CD4-positive, alpha-beta T cell treated with Interleukin-1 beta for 1 hour (primary cell): ENCODE data around the gene ALKBH6.
A peak's percentile ranks its signal among the peaks of the same experiment; 100 is the strongest.

Source experiments
- DNase-seq, 2 donors: peaks; one replicate each; pipeline ENCODE4 v3.0.0-alpha.2; 2020 to 2022

ALKBH6 gene

DNA sequence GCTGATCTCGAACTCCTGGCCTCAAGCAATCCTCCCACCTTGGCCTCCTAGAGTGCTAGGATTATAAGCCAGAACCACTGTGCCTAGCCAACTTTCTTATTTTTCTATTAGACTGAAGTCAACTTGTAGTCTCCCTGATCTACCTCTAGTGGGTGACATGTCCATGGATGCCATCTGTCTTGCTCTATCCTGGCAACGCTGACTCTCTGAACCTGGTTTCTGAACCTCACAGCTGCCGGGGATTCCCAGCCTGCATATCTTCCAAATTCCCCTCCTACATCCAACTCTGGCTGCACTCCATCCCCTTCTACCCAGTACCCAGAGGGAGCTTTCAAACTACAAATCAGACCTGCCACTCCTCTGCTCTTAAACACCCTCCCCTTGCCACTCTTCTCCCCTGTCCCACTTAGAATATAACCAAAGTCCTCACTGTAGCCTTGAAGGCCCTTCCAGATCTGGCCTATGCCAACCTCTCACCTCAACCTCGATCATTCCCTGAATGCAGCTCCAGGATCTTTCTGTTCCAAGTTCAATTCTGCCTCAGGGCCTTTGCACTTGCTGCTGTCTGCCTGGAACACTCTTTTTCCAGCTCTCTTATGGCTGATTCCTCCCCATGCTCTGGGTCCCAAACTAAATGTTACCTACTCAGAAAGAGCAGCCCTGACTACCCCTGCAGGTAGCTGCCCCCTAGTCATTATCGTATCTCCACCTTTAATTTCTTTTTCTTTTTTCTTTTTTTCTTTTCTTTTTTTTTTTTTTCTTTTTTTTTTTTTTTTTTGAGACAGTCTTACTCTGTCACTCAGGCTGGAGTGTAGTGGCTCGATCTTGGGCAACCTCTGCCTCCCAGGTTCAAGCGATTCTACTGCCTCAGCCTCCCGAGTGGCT is 16.5 kb upstream of the ALKBH6 start:
- no peak for DNase-seq

GRCh38 chr19:36028313-36029041 is 14.5 kb upstream of the ALKBH6 start:
- no peak for DNase-seq

DNA sequence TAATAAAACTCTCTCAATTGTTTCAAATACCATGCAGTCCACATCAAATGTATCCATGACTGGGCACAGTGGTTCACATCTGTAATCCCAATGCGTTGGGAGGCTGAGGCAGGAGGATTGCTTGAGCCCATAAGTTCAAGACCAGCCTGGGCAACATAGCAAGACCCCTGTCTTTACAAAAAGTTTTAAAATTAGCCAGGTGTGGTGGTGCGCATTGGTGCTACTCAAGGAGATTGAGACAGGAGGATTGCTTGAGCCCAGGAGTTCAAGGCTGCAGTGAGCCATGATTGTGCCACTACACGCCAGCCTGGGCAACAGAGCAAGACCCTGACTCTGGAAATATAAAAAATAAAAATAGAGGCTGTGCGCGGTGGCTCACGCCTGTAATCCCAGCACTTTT is 13.7 kb upstream of the ALKBH6 start:
- no peak for DNase-seq

GRCh38 chr19:36026091-36026876 is 12.3 kb upstream of the ALKBH6 start:
- no peak for DNase-seq

DNA sequence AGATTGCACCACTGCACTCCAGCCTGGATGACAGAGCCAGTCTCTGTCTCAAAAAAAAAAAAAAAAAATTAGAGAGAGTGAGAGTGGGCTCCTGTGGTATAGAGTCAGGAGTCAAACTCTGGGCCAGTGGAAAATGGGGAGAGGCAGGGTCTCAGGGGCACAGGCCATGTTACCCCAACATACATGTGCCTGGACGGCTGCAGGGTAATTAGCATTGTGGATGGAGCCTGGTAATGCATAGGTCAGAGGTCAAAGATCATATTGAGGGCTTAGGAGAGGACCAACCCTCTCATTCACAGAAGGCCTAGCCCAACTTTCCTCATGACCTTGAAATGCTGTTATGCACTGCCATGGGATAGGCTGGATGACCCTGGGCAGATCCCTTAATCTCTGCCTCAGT is 11.5 kb upstream of the ALKBH6 start:
- DNase-seq = no peak

DNA sequence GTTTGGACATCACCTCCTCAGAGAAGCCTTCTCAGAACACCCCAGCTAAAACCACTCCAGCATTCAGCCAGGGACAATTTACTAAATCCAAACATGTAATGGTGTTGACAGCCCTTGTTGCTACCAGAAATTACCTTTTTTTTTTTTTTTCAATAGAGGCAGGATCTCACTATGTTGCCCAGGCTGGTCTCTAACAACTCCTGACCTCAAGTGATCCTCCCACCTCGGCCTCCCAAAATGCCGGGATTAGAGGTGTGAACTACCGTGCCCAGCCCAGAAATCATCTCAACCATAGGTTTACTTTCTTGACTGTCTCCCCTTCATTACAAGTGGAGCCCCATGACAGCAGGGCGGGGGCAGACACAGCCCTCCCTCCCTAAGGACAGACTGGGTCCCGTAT is 9.4 kb upstream of the ALKBH6 start:
- no peak for DNase-seq

DNA sequence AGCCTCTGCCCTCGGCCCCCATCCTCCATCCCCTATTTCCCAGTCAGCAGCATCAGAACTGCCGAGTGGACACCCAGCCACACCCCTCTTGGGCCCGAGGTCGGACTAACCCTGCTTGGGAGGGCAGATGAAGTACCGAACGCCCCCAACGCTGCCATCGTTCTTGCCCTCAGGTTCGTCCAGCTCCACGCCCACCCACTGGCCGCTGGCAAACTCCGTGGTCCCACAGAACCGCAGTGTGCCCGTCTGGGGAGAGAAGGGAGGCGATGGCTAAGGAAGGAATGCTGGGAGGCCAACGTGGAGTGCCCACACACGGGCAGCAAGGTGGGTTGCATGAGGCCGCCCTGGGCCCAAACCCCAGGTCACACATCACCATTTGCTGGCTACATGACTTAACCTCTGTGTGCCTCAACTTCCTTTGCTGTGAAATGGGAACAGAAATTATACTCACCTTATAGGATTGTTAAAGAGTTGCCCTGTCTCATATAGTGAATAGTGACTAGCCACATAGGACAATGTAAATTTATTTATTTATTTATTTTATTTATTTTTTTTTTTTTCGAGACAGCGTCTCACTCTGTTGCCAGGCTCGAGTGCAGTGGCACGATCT is 5.2 kb upstream of the ALKBH6 start:
- no peak for DNase-seq

- no peak for DNase-seq
Observed at GRCh38 chr19:36013280-36014011, 567 bp downstream of the ALKBH6 start.

DNA sequence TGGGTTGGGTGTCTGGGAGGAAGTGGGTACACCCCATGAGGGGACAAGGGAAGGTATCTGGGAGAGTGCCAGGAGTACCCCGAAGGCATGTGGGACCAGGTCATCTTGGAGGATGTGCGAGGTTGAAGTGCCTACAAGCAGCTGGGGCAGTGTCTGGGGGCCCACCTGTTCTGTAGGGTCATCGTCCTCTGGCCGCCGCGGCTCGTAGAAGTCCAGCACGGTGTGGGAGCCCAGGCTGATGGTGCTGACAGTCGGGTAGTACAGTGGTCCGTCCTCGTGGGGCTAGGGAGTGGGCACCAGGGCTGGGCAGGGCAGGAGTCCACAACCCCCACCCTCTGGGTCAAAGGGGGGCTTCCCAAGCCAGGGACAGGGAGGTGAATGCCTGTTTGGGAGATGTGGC is 3.6 kb downstream of the ALKBH6 start:
- DNase-seq = no peak

GRCh38 chr19:36009633-36010379 is 4.2 kb downstream of the ALKBH6 start:
- DNase-seq = no peak

DNA sequence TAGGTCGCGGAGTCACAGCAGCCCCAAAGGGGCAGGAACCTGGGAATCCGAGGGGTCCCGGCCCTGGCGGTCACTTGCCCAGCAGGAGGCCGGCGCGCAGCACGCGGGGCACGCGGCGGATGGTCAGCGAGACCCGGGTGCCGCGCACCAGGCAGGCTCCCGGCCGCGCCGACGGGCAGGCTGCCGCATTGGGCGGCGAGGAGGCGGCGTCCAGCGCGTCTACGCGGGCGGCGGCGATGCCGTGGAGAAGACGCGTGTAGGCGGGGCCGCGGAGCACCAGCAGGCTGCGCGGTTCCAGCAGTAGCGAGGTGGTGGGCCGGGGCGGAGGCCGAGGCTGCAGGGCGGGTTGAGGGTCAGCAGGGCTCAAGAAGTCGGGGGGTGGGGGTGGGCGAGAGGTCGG is 4.8 kb downstream of the ALKBH6 start:
- DNase-seq = peak; percentile 24 to 39

GRCh38 chr19:36008336-36008978 is 5.6 kb downstream of the ALKBH6 start, which contains the start of gene SYNE4:
SYNE4 (minus strand) TSS chr19:36008813; CDS start chr19:36008681, 132 bp downstream.
- DNase-seq = no peak

DNA sequence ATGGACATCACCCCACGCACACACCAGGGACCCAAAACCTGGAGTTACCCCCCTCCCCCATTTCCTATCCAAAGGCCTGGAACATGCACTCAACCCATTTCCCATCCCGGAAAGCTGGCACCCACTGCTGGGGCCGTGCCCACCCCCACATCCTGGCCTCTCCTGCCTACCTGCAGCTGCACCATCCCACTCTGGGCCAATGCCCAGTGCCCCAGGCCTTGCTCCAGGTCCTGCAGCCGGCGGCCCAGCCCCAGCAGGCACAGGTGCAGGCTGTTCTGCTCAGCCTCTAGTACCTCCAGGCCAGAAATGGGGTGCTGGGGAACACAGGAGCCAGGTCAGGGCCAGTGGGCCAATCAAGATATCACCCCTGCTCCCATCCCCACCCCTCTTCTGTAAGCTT is 7.1 kb downstream of the ALKBH6 start:
- DNase-seq = no peak

GRCh38 chr19:36003284-36003683 is 10.7 kb downstream of the ALKBH6 start:
- no peak for DNase-seq

GRCh38 chr19:36001605-36002004 is 12.4 kb downstream of the ALKBH6 start:
- no peak for DNase-seq

DNA sequence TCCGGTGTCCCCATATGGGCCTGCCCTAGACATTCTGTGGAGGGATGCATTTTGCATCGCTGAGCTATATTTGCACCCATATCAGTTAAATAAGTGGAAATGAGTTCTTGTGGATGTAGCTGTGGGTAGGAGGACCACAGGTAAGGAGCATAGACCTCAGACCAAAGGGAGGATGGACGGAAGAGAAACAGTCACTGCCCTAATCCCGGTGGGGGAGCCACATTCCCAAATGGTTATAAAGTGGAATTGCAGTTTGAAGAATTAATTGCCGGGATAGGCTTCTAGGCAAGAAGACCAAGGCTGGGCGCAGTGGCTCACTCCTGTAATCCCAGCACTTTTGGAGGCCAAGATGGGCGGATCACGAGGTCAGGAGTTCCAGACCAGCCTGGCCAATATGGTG is 17.2 kb downstream of the ALKBH6 start:
- DNase-seq = no peak

DNA sequence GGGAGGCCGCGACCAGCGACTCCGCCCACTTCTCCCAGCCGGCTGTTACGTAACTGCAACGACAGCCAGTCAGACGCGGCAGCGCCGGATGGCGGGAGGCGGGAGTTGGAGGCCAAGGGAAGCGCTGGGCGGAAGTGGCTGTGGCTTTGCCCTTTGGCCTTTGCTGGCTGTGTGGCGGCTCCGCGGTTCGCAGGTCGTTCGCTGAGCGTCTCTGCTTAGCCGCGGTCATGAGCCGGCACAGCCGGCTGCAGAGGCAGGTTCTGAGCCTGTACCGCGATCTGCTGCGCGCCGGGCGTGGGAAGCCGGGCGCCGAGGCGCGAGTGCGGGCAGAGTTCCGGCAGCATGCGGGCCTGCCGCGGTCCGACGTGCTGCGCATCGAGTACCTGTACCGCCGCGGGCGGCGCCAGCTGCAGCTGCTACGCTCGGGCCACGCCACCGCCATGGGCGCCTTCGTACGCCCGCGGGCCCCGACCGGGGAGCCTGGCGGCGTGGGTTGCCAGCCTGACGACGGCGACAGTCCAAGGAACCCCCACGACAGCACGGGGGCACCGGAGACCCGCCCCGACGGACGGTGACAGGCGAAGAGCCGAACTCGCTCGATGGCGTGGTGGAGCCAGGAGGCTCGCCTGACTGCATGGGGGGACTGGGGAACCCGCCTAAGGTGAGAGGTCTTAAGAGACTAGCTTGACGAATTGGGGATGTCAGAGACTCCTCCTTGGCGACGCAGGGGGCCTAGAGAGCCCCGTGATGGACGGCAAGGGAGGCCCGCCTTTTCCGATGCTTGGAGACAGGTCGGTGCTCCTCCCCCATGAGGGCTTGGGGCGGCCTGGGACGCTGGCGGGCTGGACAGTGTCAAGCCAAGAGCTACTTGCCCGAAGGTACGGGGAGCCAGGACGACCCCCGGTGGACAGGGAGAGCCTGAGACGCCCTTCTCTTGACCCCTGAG is 18.7 kb downstream of the ALKBH6 start, which contains the start of gene SDHAF1:
TSS of gene SDHAF1 (plus strand) at position 141 of the 946 bp plus-strand sequence. CDS start at position 228, 87 bp downstream.
- peak; percentile 92 to 93 for DNase-seq

DNA sequence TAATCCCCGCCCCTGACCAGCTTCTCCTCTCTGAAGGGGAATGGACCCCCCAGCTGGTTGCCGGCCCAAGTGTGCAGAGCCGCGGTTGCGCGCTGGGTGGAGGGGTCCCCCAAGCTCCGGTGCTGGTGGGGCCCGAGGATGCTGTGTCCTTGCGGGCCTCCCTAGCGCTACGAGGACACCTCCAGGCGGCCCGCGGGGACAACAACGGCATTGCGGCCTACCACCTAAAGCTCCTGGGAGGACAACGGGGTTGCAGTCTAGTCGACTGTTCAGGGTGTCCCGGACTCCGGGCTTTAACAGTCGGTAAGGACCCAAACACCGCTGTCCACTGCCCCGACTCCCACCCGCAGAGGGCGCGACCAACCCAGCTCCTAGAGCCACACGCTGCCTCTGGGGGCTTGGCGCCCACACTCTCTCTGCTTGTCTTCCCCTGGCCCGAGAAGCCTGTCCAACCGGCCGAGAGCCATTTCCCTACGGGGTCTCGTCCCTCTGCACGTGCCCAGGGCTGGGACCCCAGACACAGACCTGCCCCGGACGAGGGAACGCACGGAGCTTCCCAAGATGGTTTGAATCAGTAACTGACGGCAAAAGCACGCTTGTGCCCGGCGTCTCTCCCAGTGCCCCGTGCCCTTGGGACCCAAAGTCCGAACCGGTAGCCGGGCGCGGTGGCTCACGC is 20.0 kb downstream of the ALKBH6 start:
- no peak for DNase-seq
